NB4 (cell line): ENCODE results near the gene RTBDN.

Source experiments
- DNase-seq: peaks from one replicate; pipeline ENCODE4 v3.0.0; 2010; ENCODE audit warnings: low read depth
- H3K4me3 ChIP-seq: one replicate; pipeline ENCODE4 v1.5.1; 2011; ENCODE audit warnings: mild to moderate bottlenecking, low read depth, low read length, moderate library complexity
- MYC ChIP-seq: IDR thresholded peaks from 2 replicates; pipeline ENCODE4 v1.6.1; 2011; ENCODE audit warnings: low read depth, low read length
- POLR2A ChIP-seq: IDR thresholded peaks from 2 replicates; pipeline ENCODE4 v1.6.1; 2011; ENCODE audit warnings: mild to moderate bottlenecking; ENCODE audit not compliant: insufficient read length; ENCODE audit errors: extremely low read depth
- TF ChIP-seq, protein P1 (sequence below): IDR thresholded peaks from 2 replicates; pipeline ENCODE4 v1.6.1; 2011; ENCODE audit warnings: low read depth, low read length
- TF ChIP-seq, protein P2 (sequence below): IDR thresholded peaks from one replicate; pipeline ENCODE4 v1.5.1; 2012; ENCODE audit warnings: low read depth, low read length

RTBDN gene

DNA sequence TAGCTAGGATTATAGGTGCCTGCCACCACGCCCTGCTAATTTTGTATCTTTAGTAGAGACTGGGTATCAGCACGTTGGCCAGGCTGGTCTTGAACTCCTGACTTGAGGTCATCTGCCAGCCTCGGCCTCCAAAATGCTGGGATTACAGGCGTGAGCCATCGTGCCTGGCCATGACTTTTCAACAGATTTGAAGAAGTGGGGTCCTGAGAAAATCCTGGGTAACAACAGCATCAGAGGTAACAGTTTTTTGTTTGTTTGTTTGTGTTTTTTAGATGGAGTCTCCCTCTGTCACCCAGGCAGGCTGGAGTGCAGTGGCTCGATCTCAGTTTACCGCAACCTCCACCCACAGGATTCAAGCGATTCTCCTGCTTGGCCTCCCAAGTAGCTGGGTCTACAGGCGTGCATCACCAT, 39.4 kb downstream of the RTBDN start:
- no peak overlapping the region for H3K4me3 ChIP-seq
- no peak for DNase-seq
- no peak for TF ChIP-seq MYC

DNA sequence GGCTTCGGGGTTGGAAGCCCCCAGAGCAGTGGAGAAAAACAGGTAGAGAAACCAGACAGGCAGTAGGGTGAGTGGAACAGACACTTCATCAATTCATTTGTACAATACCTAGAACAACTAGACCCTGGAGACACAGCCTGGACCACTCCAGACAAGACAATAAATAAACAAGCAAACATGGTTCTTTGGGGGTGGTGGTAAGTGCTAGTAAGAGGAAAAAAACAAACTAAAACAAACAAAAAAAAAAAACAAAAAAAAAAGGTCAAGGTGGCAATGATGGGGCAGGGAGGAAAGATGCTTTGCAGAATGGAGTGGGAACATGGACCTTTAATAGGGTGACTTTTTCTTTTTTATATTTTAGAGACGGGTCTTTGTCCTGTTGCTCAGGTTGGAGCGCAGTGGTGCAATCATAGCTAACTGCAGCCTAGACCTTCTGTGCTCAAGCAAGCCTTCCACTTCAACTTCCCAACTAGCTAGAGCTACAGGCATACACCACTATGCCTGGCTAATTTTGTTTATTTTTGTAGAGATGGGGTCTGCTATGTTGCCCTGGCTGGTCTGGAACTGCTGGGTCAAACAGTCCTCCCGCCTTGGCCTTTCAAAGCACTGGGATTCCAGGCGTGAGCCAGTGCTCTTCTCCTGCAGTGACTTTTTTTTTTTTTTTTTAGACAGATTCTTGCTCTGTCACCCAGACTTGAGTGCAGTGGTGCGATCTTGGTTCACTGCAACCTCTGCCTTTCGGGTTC, 40.0 kb downstream of the RTBDN start:
- H3K4me3 ChIP-seq, result no peak overlapping the region
- peak; percentile 33 for DNase-seq
- TF ChIP-seq, protein P1, sequence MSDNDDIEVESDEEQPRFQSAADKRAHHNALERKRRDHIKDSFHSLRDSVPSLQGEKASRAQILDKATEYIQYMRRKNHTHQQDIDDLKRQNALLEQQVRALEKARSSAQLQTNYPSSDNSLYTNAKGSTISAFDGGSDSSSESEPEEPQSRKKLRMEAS, result no peak
- TF ChIP-seq POLR2A, result no peak
- TF ChIP-seq, protein P2, sequence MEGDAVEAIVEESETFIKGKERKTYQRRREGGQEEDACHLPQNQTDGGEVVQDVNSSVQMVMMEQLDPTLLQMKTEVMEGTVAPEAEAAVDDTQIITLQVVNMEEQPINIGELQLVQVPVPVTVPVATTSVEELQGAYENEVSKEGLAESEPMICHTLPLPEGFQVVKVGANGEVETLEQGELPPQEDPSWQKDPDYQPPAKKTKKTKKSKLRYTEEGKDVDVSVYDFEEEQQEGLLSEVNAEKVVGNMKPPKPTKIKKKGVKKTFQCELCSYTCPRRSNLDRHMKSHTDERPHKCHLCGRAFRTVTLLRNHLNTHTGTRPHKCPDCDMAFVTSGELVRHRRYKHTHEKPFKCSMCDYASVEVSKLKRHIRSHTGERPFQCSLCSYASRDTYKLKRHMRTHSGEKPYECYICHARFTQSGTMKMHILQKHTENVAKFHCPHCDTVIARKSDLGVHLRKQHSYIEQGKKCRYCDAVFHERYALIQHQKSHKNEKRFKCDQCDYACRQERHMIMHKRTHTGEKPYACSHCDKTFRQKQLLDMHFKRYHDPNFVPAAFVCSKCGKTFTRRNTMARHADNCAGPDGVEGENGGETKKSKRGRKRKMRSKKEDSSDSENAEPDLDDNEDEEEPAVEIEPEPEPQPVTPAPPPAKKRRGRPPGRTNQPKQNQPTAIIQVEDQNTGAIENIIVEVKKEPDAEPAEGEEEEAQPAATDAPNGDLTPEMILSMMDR, result no peak
- TF ChIP-seq MYC, result no peak

DNA sequence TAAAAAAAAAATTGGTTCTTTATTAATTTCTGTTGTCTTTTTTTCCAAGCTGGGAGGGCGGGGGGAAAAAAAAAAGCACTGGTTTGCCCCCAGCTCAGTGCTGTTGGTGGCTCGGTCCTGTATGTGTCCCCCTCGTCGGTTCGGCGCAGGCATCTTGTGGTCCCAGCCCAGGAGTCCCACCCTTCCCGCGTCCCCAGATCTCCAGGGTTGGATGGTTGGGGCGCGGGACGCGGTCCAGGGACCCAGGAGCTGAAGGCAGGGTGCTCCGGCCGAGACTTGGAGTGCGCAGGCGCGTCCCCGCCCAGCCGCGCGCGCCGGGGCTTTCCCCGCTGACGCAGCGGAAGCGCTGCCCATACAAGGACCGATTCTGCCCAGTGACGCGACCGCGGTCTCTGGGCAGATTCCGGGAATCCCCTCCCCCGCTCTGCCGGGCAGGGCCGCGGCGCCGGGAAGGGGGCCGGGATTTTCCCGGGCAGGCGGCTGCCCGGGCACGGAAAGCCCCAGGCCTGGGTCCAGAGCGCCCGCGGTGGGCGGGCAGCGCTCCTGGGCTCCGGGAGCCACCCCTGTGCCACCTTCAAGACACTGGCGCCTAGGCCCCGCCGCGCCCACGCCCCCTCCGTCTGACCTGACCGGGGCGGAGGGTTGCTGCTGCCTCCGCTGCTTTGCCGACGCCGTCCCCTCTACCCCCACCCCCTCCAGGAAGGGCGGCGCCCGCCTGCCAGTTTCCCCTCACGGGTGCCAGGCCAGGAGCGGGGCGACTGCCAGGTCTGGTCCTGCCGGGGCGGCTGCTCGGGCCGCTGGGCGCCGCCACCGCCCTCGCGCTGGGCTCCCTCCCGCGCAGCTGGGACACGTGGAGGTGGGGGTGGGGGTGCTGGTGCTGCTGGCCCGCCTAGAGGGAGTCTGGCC, 40.8 kb downstream of the RTBDN start:
- DNase-seq, result peak; percentile 91
- TF ChIP-seq, protein P2, result no peak
- TF ChIP-seq MYC (peak; percentile 46), POLR2A (peak; percentile 77)
- TF ChIP-seq, protein P1, result peak; percentile 62
- H3K4me3 ChIP-seq, result peak overlapping the region; percentile 78

DNA sequence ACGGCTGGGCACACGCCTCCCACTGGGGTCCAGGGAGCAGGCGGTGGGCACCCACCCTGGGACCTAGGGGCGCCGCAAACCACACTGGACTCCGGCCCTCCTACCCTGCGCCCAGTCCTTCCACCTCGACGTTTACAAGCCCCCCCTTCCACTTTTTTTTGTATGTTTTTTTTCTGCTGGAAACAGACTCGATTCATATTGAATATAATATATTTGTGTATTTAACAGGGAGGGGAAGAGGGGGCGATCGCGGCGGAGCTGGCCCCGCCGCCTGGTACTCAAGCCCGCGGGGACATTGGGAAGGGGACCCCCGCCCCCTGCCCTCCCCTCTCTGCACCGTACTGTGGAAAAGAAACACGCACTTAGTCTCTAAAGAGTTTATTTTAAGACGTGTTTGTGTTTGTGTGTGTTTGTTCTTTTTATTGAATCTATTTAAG, 41.5 kb downstream of the RTBDN start:
- no peak for DNase-seq
- peak overlapping the region; percentile 78 for H3K4me3 ChIP-seq
- TF ChIP-seq POLR2A (no peak), MYC (no peak)
- TF ChIP-seq, protein P2, result no peak
- TF ChIP-seq, protein P1, result no peak

DNA sequence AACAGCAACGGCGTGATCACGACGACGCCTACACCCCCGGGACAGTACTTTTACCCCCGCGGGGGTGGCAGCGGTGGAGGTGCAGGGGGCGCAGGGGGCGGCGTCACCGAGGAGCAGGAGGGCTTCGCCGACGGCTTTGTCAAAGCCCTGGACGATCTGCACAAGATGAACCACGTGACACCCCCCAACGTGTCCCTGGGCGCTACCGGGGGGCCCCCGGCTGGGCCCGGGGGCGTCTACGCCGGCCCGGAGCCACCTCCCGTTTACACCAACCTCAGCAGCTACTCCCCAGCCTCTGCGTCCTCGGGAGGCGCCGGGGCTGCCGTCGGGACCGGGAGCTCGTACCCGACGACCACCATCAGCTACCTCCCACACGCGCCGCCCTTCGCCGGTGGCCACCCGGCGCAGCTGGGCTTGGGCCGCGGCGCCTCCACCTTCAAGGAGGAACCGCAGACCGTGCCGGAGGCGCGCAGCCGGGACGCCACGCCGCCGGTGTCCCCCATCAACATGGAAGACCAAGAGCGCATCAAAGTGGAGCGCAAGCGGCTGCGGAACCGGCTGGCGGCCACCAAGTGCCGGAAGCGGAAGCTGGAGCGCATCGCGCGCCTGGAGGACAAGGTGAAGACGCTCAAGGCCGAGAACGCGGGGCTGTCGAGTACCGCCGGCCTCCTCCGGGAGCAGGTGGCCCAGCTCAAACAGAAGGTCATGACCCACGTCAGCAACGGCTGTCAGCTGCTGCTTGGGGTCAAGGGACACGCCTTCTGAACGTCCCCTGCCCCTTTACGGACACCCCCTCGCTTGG, 42.1 kb downstream of the RTBDN start:
- peak; percentile 70; the same call in 1 of the 2 replicates for TF ChIP-seq MYC
- peak; percentile 48 for TF ChIP-seq POLR2A
- TF ChIP-seq, protein P1, result peak; percentile 77
- TF ChIP-seq, protein P2, result no peak
- H3K4me3 ChIP-seq, result peak overlapping the region; percentile 78
- DNase-seq, result peak; percentile 88
